ENCODE data around the gene CDAN1. TPM values are rescaled to one million over a fixed set of nuclear protein-coding genes. Genes with fewer than 3 reads are reported as not detected.
"Not testable (repeated sequence)": the region's sequence is repeated elsewhere in the genome, so short reads cannot be mapped to it uniquely, and the experiment has no call there.

CDAN1 gene
- total and polyA plus RNA-seq, 8 donors, result 4.7 to 27.2 (median 10.1) TPM

DNA sequence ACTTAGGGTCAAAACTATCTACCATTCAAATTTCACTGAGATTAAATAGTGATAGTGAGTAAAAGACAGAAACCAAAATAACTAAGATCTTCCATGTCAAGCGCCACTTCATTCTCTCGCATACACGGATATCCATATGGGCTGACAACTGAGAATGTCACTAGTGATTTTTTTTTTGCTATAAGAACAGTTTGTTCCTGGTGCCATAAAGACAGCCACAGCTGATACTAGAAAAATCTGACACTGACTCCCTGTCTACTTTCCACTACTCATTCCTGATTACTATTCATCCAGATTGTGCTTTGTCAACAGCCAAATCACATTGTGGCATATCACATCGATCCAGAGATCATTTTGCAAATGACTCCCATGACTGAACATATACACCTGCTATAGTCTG, 45.8 kb upstream of the CDAN1 start:
- no peaks in the 10 kb centered on the region for H3K27me3 ChIP-seq
- H3K4me1 ChIP-seq, result no peaks in the 10 kb centered on the region
- intact Hi-C loops (cut with DNase I; ENCODE audit: low total_unique reads), result no loop called here
- DNase-seq, result no peak
- no peaks in the 10 kb centered on the region for H3K9me3 ChIP-seq
- H3K4me3 ChIP-seq, result no peak overlapping the region
- H3K36me3 ChIP-seq, result peaks cover 0 to 26% (median 21%) of the 10 kb centered on the region in 4 donors
- no peak overlapping the region for H3K27ac ChIP-seq
- TF ChIP-seq, protein P1, sequence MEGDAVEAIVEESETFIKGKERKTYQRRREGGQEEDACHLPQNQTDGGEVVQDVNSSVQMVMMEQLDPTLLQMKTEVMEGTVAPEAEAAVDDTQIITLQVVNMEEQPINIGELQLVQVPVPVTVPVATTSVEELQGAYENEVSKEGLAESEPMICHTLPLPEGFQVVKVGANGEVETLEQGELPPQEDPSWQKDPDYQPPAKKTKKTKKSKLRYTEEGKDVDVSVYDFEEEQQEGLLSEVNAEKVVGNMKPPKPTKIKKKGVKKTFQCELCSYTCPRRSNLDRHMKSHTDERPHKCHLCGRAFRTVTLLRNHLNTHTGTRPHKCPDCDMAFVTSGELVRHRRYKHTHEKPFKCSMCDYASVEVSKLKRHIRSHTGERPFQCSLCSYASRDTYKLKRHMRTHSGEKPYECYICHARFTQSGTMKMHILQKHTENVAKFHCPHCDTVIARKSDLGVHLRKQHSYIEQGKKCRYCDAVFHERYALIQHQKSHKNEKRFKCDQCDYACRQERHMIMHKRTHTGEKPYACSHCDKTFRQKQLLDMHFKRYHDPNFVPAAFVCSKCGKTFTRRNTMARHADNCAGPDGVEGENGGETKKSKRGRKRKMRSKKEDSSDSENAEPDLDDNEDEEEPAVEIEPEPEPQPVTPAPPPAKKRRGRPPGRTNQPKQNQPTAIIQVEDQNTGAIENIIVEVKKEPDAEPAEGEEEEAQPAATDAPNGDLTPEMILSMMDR (IDR thresholded peaks at IDR 0.05), result no peak
- TF ChIP-seq POLR2A (IDR thresholded peaks at IDR 0.05), result no peak
- no peak for TF ChIP-seq EP300 (IDR thresholded peaks at IDR 0.05)
- 96 to 97% (median 97%) methylated on average over 4 of the region's 4 CpGs for WGBS, 5 donors

DNA sequence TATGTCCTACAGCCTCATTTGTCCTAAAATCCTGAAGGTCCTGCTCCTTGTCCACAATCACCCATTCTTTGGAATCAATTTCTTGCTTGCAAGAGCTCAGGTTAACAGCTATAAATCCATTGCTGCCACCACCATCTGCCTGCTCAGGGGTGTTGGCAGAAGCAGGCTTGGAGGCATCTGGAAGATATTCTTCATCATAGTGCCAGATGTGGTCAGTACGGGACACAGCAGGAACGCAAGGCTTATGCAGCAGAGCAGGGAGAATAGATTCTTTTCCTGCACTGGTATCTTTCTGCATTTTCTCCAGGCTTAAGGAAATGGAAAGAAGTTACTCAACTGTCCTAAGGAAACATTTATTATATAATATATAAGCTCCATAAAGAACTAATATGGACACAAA, 38.5 kb upstream of the CDAN1 start:
- no peak for TF ChIP-seq POLR2A (IDR thresholded peaks at IDR 0.05)
- TF ChIP-seq, protein P1 (IDR thresholded peaks at IDR 0.05), result no peak
- TF ChIP-seq POLR2AphosphoS5 (IDR thresholded peaks at IDR 0.05), result no peak
- H3K27ac ChIP-seq, result no peak overlapping the region
- H3K4me3 ChIP-seq, result no peak overlapping the region
- peaks cover 0 to 40% (median 31%) of the 10 kb centered on the region in 4 donors for H3K36me3 ChIP-seq
- H3K9me3 ChIP-seq, result no peaks in the 10 kb centered on the region
- H3K4me1 ChIP-seq, result peaks cover 0 to 24% (median 8%) of the 10 kb centered on the region in 4 donors
- intact Hi-C loops (cut with DNase I; ENCODE audit: low total_unique reads), result no loop called here
- no peak for DNase-seq
- WGBS, 5 donors, result 82 to 94% (median 87%) methylated on average over 2 of the region's 2 CpGs
- no peaks in the 10 kb centered on the region for H3K27me3 ChIP-seq

DNA sequence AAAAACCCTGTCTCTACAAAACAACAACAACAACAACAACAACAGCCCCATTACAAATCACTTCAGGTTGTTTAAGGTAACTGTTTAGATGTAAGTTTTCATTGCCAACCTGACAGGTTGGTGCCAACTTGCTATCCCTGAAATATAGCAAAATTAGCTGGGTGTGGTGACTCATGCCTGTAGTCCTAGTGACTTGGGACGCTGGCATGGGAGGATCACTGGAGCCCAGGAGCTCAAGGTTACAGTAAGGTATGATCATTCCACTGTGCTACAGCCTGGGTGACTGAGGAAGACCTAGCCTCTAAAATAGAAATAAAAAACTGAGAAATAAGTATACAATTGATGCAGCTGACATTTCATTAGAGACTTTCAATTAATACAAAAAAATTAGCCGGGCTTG, 36.0 kb upstream of the CDAN1 start:
- H3K27me3 ChIP-seq, result no peaks in the 10 kb centered on the region
- H3K4me3 ChIP-seq, result no peak overlapping the region
- H3K4me1 ChIP-seq, result peaks cover 0 to 27% (median 8%) of the 10 kb centered on the region in 4 donors
- no peak overlapping the region for H3K27ac ChIP-seq
- H3K36me3 ChIP-seq, result peaks cover 0 to 40% (median 32%) of the 10 kb centered on the region in 4 donors
- TF ChIP-seq POLR2AphosphoS5 (IDR thresholded peaks at IDR 0.05), result no peak
- TF ChIP-seq POLR2A (IDR thresholded peaks at IDR 0.05), result no peak
- TF ChIP-seq, protein P1 (IDR thresholded peaks at IDR 0.05), result no peak
- TF ChIP-seq EP300 (IDR thresholded peaks at IDR 0.05), result no peak
- intact Hi-C loops (cut with DNase I; ENCODE audit: low total_unique reads), result no loop called here
- WGBS, 5 donors, result 87 to 97% (median 97%) methylated on average over 2 of the region's 2 CpGs
- H3K9me3 ChIP-seq, result no peaks in the 10 kb centered on the region
- no peak for DNase-seq

DNA sequence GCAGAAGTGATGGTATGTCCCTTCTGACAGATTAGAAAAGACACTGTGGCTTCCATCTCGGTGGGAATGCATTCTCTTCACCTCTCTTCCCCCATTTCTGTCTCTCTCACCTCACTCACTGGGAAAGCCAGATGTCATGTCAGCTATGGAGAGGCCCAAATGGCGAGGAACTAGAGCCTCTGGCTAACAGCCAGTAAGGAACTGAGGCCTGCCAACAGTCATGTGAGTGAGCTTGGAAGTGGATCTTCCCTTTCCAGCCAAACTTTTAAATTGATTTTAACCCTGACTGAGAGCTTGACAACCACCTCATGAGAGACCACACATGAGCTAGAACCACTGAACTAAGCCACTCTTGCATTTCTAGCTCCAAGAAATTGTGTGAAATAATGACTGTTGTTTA, 35.2 kb upstream of the CDAN1 start:
- Histone ChIP-seq H3K4me1 (peaks cover 0 to 27% (median 8%) of the 10 kb centered on the region in 4 donors), H3K27me3 (no peaks in the 10 kb centered on the region), H3K9me3 (no peaks in the 10 kb centered on the region), H3K27ac (no peak overlapping the region), H3K4me3 (no peak overlapping the region), H3K36me3 (peaks cover 0 to 39% (median 32%) of the 10 kb centered on the region in 4 donors)
- 31 to 60% (median 52%) methylated on average over 2 of the region's 2 CpGs for WGBS, 5 donors
- peak in 1 of 2 donors; percentile 15 for DNase-seq
- intact Hi-C loops (cut with DNase I; ENCODE audit: low total_unique reads), result no loop called here
- TF ChIP-seq, protein P1 (IDR thresholded peaks at IDR 0.05), result no peak
- TF ChIP-seq POLR2A (IDR thresholded peaks at IDR 0.05), result no peak
- TF ChIP-seq POLR2AphosphoS5 (IDR thresholded peaks at IDR 0.05), result no peak
- no peak for TF ChIP-seq EP300 (IDR thresholded peaks at IDR 0.05)

DNA sequence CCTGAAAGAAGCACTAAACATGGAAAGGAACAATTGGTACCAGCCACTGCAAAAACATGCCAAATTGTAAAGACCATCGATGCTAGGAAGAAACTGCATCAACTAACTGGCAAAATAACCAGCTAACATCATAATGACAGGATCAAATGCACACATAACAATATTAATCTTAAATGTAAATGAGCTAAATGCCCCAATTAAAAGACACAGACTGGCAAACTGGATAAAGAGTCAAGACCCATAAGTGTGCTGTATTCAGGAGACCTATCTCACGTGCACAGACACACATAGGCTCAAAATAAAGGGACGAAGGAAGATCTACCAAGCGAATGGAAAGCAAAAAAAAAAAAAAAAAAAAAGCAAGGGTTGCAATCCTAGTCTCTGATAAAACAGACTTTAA, 29.2 kb upstream of the CDAN1 start:
- Histone ChIP-seq H3K36me3 (peaks cover 0 to 24% (median 1%) of the 10 kb centered on the region in 4 donors), H3K9me3 (peaks cover under 1 to 22% (median 12%) of the 10 kb centered on the region in 4 donors)
- H3K4me3 ChIP-seq; H3K27me3 ChIP-seq; H3K4me1 ChIP-seq; DNase-seq; H3K27ac ChIP-seq; intact Hi-C loops (cut with DNase I; ENCODE audit: low total_unique reads): not testable (repeated sequence)
- 82 to 100% (median 96%) methylated on average over 4 of the region's 4 CpGs for WGBS, 5 donors

DNA sequence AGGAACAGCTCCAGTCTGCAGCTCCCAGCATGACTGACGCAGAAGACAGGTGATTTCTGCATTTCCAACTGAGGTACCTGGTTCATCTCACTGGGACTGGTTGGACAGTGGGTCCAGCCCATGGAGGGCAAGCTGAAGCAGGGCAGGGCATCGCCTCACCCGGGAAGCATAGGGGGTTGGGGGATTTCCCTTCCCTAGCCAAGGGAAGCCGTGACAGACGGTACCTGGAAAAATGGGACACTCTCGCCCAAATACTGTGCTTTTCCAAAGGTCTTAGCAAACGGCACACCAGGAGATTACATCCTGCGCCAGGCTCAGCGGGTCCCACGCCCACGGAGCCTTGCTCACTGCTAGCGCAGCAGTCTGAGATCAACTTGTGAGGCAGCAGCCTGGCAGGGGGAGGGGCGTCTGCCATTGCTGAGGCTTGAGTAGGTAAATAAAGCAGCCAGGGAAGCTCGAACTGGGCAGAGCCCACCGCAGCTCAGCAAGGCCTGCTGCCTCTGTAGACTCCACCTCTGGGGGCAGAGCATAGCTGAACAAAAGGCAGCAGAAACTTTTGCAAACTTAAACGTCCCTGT, 27.3 kb upstream of the CDAN1 start:
- H3K27ac ChIP-seq; H3K4me1 ChIP-seq; intact Hi-C loops (cut with DNase I; ENCODE audit: low total_unique reads); H3K27me3 ChIP-seq; DNase-seq; H3K4me3 ChIP-seq: not testable (repeated sequence)
- peaks cover 0 to 24% (median 0%) of the 10 kb centered on the region in 4 donors for H3K36me3 ChIP-seq
- WGBS, 5 donors, result 64 to 94% (median 69%) methylated on average over 6 to 16 of the region's 16 CpGs
- peaks cover 3 to 33% (median 22%) of the 10 kb centered on the region in 4 donors for H3K9me3 ChIP-seq

DNA sequence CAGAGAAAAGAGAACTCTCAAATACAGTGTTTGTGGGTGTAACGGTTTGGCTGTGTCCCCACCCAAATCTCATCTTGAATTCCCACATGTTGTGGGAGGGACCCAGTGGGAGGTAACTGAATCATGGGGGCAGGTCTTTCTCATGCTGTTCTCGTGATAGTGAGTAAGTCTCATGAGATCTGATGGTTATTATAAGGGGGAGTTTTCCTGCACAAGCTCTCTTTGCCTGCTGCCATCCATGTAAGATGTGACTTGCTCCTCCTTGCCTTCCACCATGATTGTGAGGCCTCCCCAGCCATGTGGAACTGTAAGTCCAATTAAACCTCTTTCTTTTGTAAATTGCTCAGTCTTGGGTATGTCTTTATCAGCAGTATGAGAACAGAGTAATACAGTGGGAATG, 24.9 kb upstream of the CDAN1 start:
- H3K27ac ChIP-seq; H3K4me3 ChIP-seq; DNase-seq; H3K4me1 ChIP-seq; intact Hi-C loops (cut with DNase I; ENCODE audit: low total_unique reads); H3K27me3 ChIP-seq: not testable (repeated sequence)
- Histone ChIP-seq H3K36me3 (peaks cover 0 to 24% (median 0%) of the 10 kb centered on the region in 4 donors), H3K9me3 (peaks cover 3 to 33% (median 22%) of the 10 kb centered on the region in 4 donors)
- 85 to 95% (median 93%) methylated on average over 2 of the region's 2 CpGs for WGBS, 5 donors

Measured in stomach (tissue), 9 donors.